Neutrophil (primary cell): ENCODE results near the gene DTX1.

ENCODE experiments used
- H3K27ac ChIP-seq: fragments of 200-600 bp; sonication (generic); 2 replicates; pipeline ENCODE4 v1.5.1; 2016; ENCODE audit warnings: mild to moderate bottlenecking, moderate library complexity
- H3K27me3 ChIP-seq: fragments of 200-600 bp; sonication (generic); 2 replicates; pipeline ENCODE4 v1.6.0; 2016; ENCODE audit warnings: mild to moderate bottlenecking
- H3K36me3 ChIP-seq: fragments of 200-600 bp; sonication (generic); 2 replicates; pipeline ENCODE4 v1.5.1; 2017
- H3K4me1 ChIP-seq, 2 experiments: fragments of 200-600 bp in 1 of 2; sonication (generic) in 1 of 2; 1 replicate in 1 of 2; 2 replicates in 1 of 2; pipeline versions ENCODE4 v1.5.1 to v1.6.1; 2013 to 2016; ENCODE audit warnings: low read depth in 1 of 2, low read length in 1 of 2, mild to moderate bottlenecking in 1 of 2, moderate library complexity in 1 of 2; ENCODE audit not compliant: control insufficient read depth in 1 of 2, insufficient read depth in 1 of 2
- H3K4me3 ChIP-seq, 2 experiments: fragments of 200-600 bp in 1 of 2; sonication (generic) in 1 of 2; 1 replicate in 1 of 2; 2 replicates in 1 of 2; pipeline ENCODE4 v1.5.1; 2013 to 2016; ENCODE audit warnings: low read depth in 1 of 2, low read length in 1 of 2, mild to moderate bottlenecking in 1 of 2, moderate library complexity in 1 of 2
- H3K9me3 ChIP-seq: fragments of 200-600 bp; sonication (generic); 2 replicates; pipeline ENCODE4 v1.5.1; 2016
- CTCF ChIP-seq: fragments of 200-600 bp; sonication (generic); IDR thresholded peaks from 2 replicates; pipeline ENCODE4 v1.5.1; 2016; ENCODE audit warnings: antibody characterized with exemption

Gene DTX1

GRCh38 chr12:113083863-113084435, 27.4 kb downstream of the DTX1 start:
- Histone ChIP-seq H3K4me3 (no peak overlapping the region), H3K9me3 (no peaks in the 10 kb centered on the region), H3K27me3 (peaks cover 64% of the 10 kb centered on the region), H3K4me1 (no peaks in the 10 kb centered on the region), H3K36me3 (no peaks in the 10 kb centered on the region), H3K27ac (no peak overlapping the region)
- TF ChIP-seq CTCF, result no peak

GRCh38 chr12:113086249-113087164, 30.0 kb downstream of the DTX1 start:
- TF ChIP-seq CTCF, result no peak
- H3K27ac ChIP-seq, result no peak overlapping the region
- H3K27me3 ChIP-seq, result peaks cover 57% of the 10 kb centered on the region
- no peaks in the 10 kb centered on the region for H3K36me3 ChIP-seq
- no peaks in the 10 kb centered on the region for H3K9me3 ChIP-seq
- no peaks in the 10 kb centered on the region for H3K4me1 ChIP-seq
- H3K4me3 ChIP-seq, result no peak overlapping the region

- no peak overlapping the region for H3K4me3 ChIP-seq
- TF ChIP-seq CTCF, result no peak
- no peaks in the 10 kb centered on the region for H3K36me3 ChIP-seq
- no peaks in the 10 kb centered on the region for H3K4me1 ChIP-seq
- H3K27ac ChIP-seq, result no peak overlapping the region
- peaks cover 57% of the 10 kb centered on the region for H3K27me3 ChIP-seq
- H3K9me3 ChIP-seq, result no peaks in the 10 kb centered on the region
Measured at GRCh38 chr12:113087193-113087592, 30.7 kb downstream of the DTX1 start.

- H3K9me3 ChIP-seq, result no peaks in the 10 kb centered on the region
- H3K27ac ChIP-seq, result no peak overlapping the region
- no peaks in the 10 kb centered on the region for H3K36me3 ChIP-seq
- H3K4me1 ChIP-seq, result no peaks in the 10 kb centered on the region
- H3K27me3 ChIP-seq, result peaks cover 65% of the 10 kb centered on the region
- H3K4me3 ChIP-seq, result no peak overlapping the region
- TF ChIP-seq CTCF, result no peak
Measured at GRCh38 chr12:113088037-113088436, 31.5 kb downstream of the DTX1 start.

- no peak for TF ChIP-seq CTCF
- H3K27ac ChIP-seq, result no peak overlapping the region
- no peaks in the 10 kb centered on the region for H3K4me1 ChIP-seq
- peaks cover 71% of the 10 kb centered on the region for H3K27me3 ChIP-seq
- H3K36me3 ChIP-seq, result no peaks in the 10 kb centered on the region
- no peaks in the 10 kb centered on the region for H3K9me3 ChIP-seq
- H3K4me3 ChIP-seq, result no peak overlapping the region
Measured at GRCh38 chr12:113088971-113089756, 32.6 kb downstream of the DTX1 start.
